IMR-90 (cell line): ENCODE data around the gene SPANXD. TPM values are rescaled to one million over a fixed set of nuclear protein-coding genes. Genes with fewer than 3 reads are reported as not detected.

Experiments
- ATAC-seq: fragments of 200-7000 bp; cut with Tn5 transposase; 2 replicates; pipeline ENCODE4 v1.9.1; 2020; ENCODE audit warnings: low read depth, mild to moderate bottlenecking, moderate library complexity
- BruUV-seq: library from RNA; stranded (reverse); fragments of 400-500 nt; replicated peaks from 2 replicates; lab custom pipeline; 2021; lab: Mats Ljungman, UMichigan
- CTCF ChIA-PET: fragments of 300-600 bp; formaldehyde crosslinking; extraction: SDS; loops from one replicate; lab custom pipeline; 2021; ENCODE audit warnings: antibody characterized with exemption; lab: Yijun Ruan, JAX
- POLR2A ChIA-PET: fragments of 300-600 bp; sonication (Branson Sonifier 250); formaldehyde crosslinking; loops from one replicate; lab custom pipeline; 2022; ENCODE audit warnings: antibody characterized with exemption; ENCODE audit not compliant: unreplicated experiment; lab: Charles Lee
- DNase-seq: peaks from one replicate; pipeline ENCODE4 v3.0.0; 2013
- H2AFZ ChIP-seq: replicated peaks from 2 replicates; pipeline ENCODE3; 2013; ENCODE audit warnings: low read length, mild to moderate bottlenecking; ENCODE audit not compliant: poor library complexity
- H2AK5ac ChIP-seq: 2 replicates; pipeline ENCODE4 v1.6.1; 2013; ENCODE audit warnings: low read depth, low read length, inconsistent platforms
- H2AK9ac ChIP-seq: replicated peaks from 2 replicates; pipeline ENCODE3; 2013; ENCODE audit warnings: mild to moderate bottlenecking, low read depth, low read length, moderate library complexity; ENCODE audit not compliant: poor library complexity
- H2BK120ac ChIP-seq: 2 replicates; pipeline ENCODE4 v1.6.1; 2013; ENCODE audit warnings: low read depth, low read length, inconsistent platforms
- H2BK15ac ChIP-seq: 3 replicates; pipeline ENCODE4 v1.6.1; 2013; ENCODE audit warnings: low read depth, low read length, inconsistent platforms
- H2BK20ac ChIP-seq: 2 replicates; pipeline ENCODE4 v1.6.1; 2013; ENCODE audit warnings: low read depth, mild to moderate bottlenecking, inconsistent platforms, low read length, moderate library complexity
- H2BK5ac ChIP-seq: 2 replicates; pipeline ENCODE4 v1.6.1; 2013; ENCODE audit warnings: mild to moderate bottlenecking, low read depth, low read length, inconsistent platforms; ENCODE audit not compliant: poor library complexity, severe bottlenecking
- H3K14ac ChIP-seq: replicated peaks from 2 replicates; pipeline ENCODE4 v1.6.1; 2013; ENCODE audit warnings: low read depth, low read length, inconsistent platforms
- H3K18ac ChIP-seq: 2 replicates; pipeline ENCODE4 v1.6.1; 2013; ENCODE audit warnings: low read depth, low read length, control low read depth
- H3K23ac ChIP-seq: 2 replicates; pipeline ENCODE4 v1.6.1; 2013; ENCODE audit warnings: low read depth, low read length, inconsistent platforms
- H3K27ac ChIP-seq: 2 replicates; pipeline ENCODE4 v1.5.1; 2013; ENCODE audit warnings: mild to moderate bottlenecking, control low read depth, low read length; ENCODE audit not compliant: insufficient read depth
- H3K27me3 ChIP-seq: 2 replicates; pipeline ENCODE4 v1.6.1; 2013; ENCODE audit warnings: low read length; ENCODE audit not compliant: control insufficient read depth, insufficient read depth
- H3K36me3 ChIP-seq: 2 replicates; pipeline ENCODE4 v1.6.1; 2013; ENCODE audit warnings: low read length, mixed read lengths; ENCODE audit not compliant: control insufficient read depth, insufficient read depth
- H3K4ac ChIP-seq: 2 replicates; pipeline ENCODE4 v1.6.1; 2013; ENCODE audit warnings: low read depth, low read length, inconsistent platforms
- H3K4me1 ChIP-seq: 2 replicates; pipeline ENCODE4 v1.6.1; 2013; ENCODE audit warnings: low read length, mixed read lengths; ENCODE audit not compliant: control insufficient read depth, insufficient read depth
- H3K4me2 ChIP-seq: 2 replicates; pipeline ENCODE4 v1.6.1; 2013; ENCODE audit warnings: low read depth, mild to moderate bottlenecking, control low read depth, low read length, moderate library complexity
- H3K4me3 ChIP-seq: 2 replicates; pipeline ENCODE4 v1.5.1; 2013; ENCODE audit warnings: low read depth, mild to moderate bottlenecking, control low read depth, low read length, moderate library complexity; ENCODE audit not compliant: insufficient read depth
- H3K56ac ChIP-seq: 2 replicates; pipeline ENCODE4 v1.6.1; 2013; ENCODE audit warnings: low read length, inconsistent platforms; ENCODE audit not compliant: insufficient read depth; ENCODE audit errors: extremely low read depth
- H3K79me1 ChIP-seq, 2 experiments: 2 replicates each; pipeline ENCODE4 v1.6.1; 2013; ENCODE audit warnings: low read length in 2 of 2, inconsistent platforms in 1 of 2, low read depth in 1 of 2
- H3K9ac ChIP-seq: 2 replicates; pipeline ENCODE4 v1.6.1; 2013; ENCODE audit warnings: low read depth, low read length, control low read depth
- H3K9me1 ChIP-seq: 2 replicates; pipeline ENCODE4 v1.6.1; 2013; ENCODE audit warnings: low read length, inconsistent platforms; ENCODE audit not compliant: insufficient read depth
- H3K9me3 ChIP-seq: 2 replicates; pipeline ENCODE4 v1.6.1; 2013; ENCODE audit warnings: low read length; ENCODE audit not compliant: control insufficient read depth, insufficient read depth
- H4K20me1 ChIP-seq: 2 replicates; pipeline ENCODE4 v1.6.1; 2013; ENCODE audit warnings: low read length, inconsistent platforms; ENCODE audit not compliant: insufficient read depth
- H4K5ac ChIP-seq: 2 replicates; pipeline ENCODE4 v1.6.1; 2013; ENCODE audit warnings: mild to moderate bottlenecking, low read depth, low read length, control low read depth
- H4K8ac ChIP-seq, 2 experiments: 2 replicates each; pipeline ENCODE4 v1.6.1; 2013; ENCODE audit warnings: low read depth in 2 of 2, low read length in 2 of 2, control low read depth in 1 of 2, inconsistent platforms in 1 of 2
- H4K91ac ChIP-seq: 2 replicates; pipeline ENCODE4 v1.6.1; 2013; ENCODE audit warnings: low read depth, low read length, inconsistent platforms; ENCODE audit not compliant: insufficient read depth
- BHLHE40 ChIP-seq: fragments of 150-350 bp; IDR thresholded peaks from 2 replicates; pipeline ENCODE4 v1.6.1; 2016; ENCODE audit warnings: mild to moderate bottlenecking, low read depth, low read length
- CEBPB ChIP-seq: IDR thresholded peaks from 2 replicates; pipeline ENCODE4 v1.6.1; 2012; ENCODE audit warnings: low read depth, low read length, improper control_type of control experiment
- CHD1 ChIP-seq: IDR thresholded peaks from 2 replicates; pipeline ENCODE4 v1.6.1; 2012; ENCODE audit warnings: low read depth, low read length, improper control_type of control experiment
- CTCF ChIP-seq: conservative IDR thresholded peaks from 2 replicates; pipeline ENCODE4 v1.5.1; 2012; ENCODE audit warnings: mild to moderate bottlenecking, low read depth, low read length, improper control_type of control experiment
- ELK1 ChIP-seq: fragments of 150-350 bp; IDR thresholded peaks from 2 replicates; pipeline ENCODE4 v1.6.1; 2016; ENCODE audit warnings: low read depth, mild to moderate bottlenecking, low read length, moderate library complexity, borderline replicate concordance
- FOS ChIP-seq: fragments of 150-350 bp; IDR thresholded peaks from 2 replicates; pipeline ENCODE4 v1.6.1; 2016; ENCODE audit warnings: low read depth, low read length
- MAFK ChIP-seq: IDR thresholded peaks from 2 replicates; pipeline ENCODE4 v1.6.1; 2012; ENCODE audit warnings: low read depth, low read length, improper control_type of control experiment
- MAZ ChIP-seq: IDR thresholded peaks from 2 replicates; pipeline ENCODE4 v1.6.1; 2012; ENCODE audit warnings: low read depth, mild to moderate bottlenecking, low read length, improper control_type of control experiment, moderate library complexity, borderline replicate concordance
- MXI1 ChIP-seq: IDR thresholded peaks from 2 replicates; pipeline ENCODE4 v1.6.1; 2012; ENCODE audit warnings: low read depth, mild to moderate bottlenecking, low read length, moderate library complexity, borderline replicate concordance
- NFE2L2 ChIP-seq: fragments of 150-350 bp; IDR thresholded peaks from 2 replicates; pipeline ENCODE4 v1.6.1; 2016; ENCODE audit warnings: low read depth, mild to moderate bottlenecking, low read length
- POLR2A ChIP-seq: IDR thresholded peaks from 2 replicates; pipeline ENCODE4 v1.6.1; 2012; ENCODE audit warnings: mild to moderate bottlenecking, low read depth, low read length
- RAD21 ChIP-seq: IDR thresholded peaks from 2 replicates; pipeline ENCODE4 v1.6.1; 2012; ENCODE audit warnings: low read length, improper control_type of control experiment
- RCOR1 ChIP-seq: IDR thresholded peaks from 2 replicates; pipeline ENCODE4 v1.6.1; 2012; ENCODE audit warnings: mild to moderate bottlenecking, low read length, improper control_type of control experiment; ENCODE audit not compliant: insufficient replicate concordance
- RFX5 ChIP-seq: IDR thresholded peaks from 2 replicates; pipeline ENCODE4 v1.8.0; 2012; ENCODE audit warnings: low read depth, mild to moderate bottlenecking, low read length, moderate library complexity
- SMC3 ChIP-seq: fragments of 150-350 bp; IDR thresholded peaks from 2 replicates; pipeline ENCODE4 v1.6.1; 2016; ENCODE audit warnings: low read depth, mild to moderate bottlenecking, antibody characterized with exemption, low read length, moderate library complexity
- USF2 ChIP-seq: fragments of 150-350 bp; IDR thresholded peaks from 2 replicates; pipeline ENCODE4 v1.6.1; 2017; ENCODE audit warnings: mild to moderate bottlenecking, antibody characterized with exemption, low read length, low read depth
- WGBS, 2 experiments: methylation state at CpG; one replicate each; pipeline versions ENCODE4 v1.1.5 to v1.1.7; 2013; ENCODE audit warnings: missing lambda C conversion rate in 2 of 2; ENCODE audit not compliant: insufficient read length in 1 of 2; ENCODE audit errors: extremely low coverage in 2 of 2; 5-methylcytosine and 5-hydroxymethylcytosine counted together
- dilution Hi-C: fragments of 300-500 bp; cut with HindIII; formaldehyde crosslinking; loops from one replicate; pipeline ENCODE4 v1.14.3; 2018; ENCODE audit warnings: low sequenced_read_pairs; ENCODE audit not compliant: unreplicated experiment
- in situ Hi-C: fragments of 300-500 bp; cut with MboI; formaldehyde crosslinking; loops from 3 replicates; pipeline ENCODE4 v1.14.3; 2019; ENCODE audit warnings: low sequenced_read_pairs, inconsistent platforms, mixed read lengths
- intact Hi-C: fragments of 100-400 bp; cut with micrococcal nuclease; formaldehyde crosslinking; loops from 2 replicates; pipeline ENCODE4 v1.10.0; 2022
- polyA plus RNA-seq, 3 experiments: library from polyadenylated mRNA; depleted of rRNA; stranded (reverse); fragments of >200 nt; gene quantifications; 2 replicates each; pipeline ENCODE4 v1.2.3, GENCODE V29; 2012; ENCODE audit warnings: low replicate concordance in 1 of 3
- total RNA-seq: library from RNA; depleted of rRNA; stranded (reverse); fragments of >200 nt; gene quantifications from 2 replicates; pipeline ENCODE4 v1.2.3, GENCODE V29; 2012

The SPANXD gene
- total and polyA plus RNA-seq, 2 of the 4 experiments (the other 2 are of a cell fraction), result not detected

GRCh38 chrX:141652286-141652685, 46.3 kb downstream of the SPANXD start:
- Histone ChIP-seq H3K36me3 (no peaks in the 10 kb centered on the region), H2BK15ac (no peak overlapping the region), H4K91ac (no peak overlapping the region), H3K27me3 (no peaks in the 10 kb centered on the region), H2BK120ac (no peak overlapping the region), H2BK20ac (no peak overlapping the region), H4K5ac (no peak overlapping the region), H3K27ac (no peak overlapping the region), H3K4ac (no peak overlapping the region), H3K14ac (no peak overlapping the region), H2AK9ac (no peak overlapping the region), H2AFZ (no peak overlapping the region), H3K4me3 (no peak overlapping the region), H2AK5ac (no peak overlapping the region), H3K9me3 (no peaks in the 10 kb centered on the region), H4K8ac (no peak overlapping the region), H3K9ac (no peak overlapping the region), H3K4me1 (no peaks in the 10 kb centered on the region), H3K56ac (no peak overlapping the region), H3K18ac (no peak overlapping the region), H3K79me1 (no peaks in the 10 kb centered on the region), H3K23ac (no peak overlapping the region), H2BK5ac (no peak overlapping the region), H3K9me1 (no peaks in the 10 kb centered on the region), H4K20me1 (no peaks in the 10 kb centered on the region), H3K4me2 (no peak overlapping the region)
- ChIA-PET POLR2A (no interaction called here), CTCF (no interaction called here)
- no peak for TF ChIP-seq CHD1
- no peak for TF ChIP-seq USF2
- TF ChIP-seq CEBPB, result no peak
- no peak for TF ChIP-seq BHLHE40
- TF ChIP-seq CTCF, result no peak
- no peak for TF ChIP-seq MXI1
- no peak for TF ChIP-seq ELK1
- TF ChIP-seq NFE2L2, result no peak
- TF ChIP-seq MAZ, result no peak
- TF ChIP-seq SMC3, result no peak
- no peak for TF ChIP-seq FOS
- TF ChIP-seq RAD21, result no peak
- no peak for TF ChIP-seq POLR2A
- no peak for TF ChIP-seq MAFK
- TF ChIP-seq RCOR1, result no peak
- no peak for TF ChIP-seq RFX5
- DNase-seq (no peak), ATAC-seq (no peak)
- intact Hi-C loops, result no loop called here
- dilution Hi-C loops, result no loop called here
- in situ Hi-C loops, result no loop called here
- no TSS peak for BruUV-seq
- 65% methylated on average over 2 of the region's 5 CpGs; no CpG with 5 or more reads in 1 of the 2 experiments for WGBS, 2 experiments
